ENCODE data around the gene PXDN. TPM values are rescaled to one million over a fixed set of nuclear protein-coding genes. Genes with fewer than 3 reads are reported as not detected.

The PXDN gene
- total RNA-seq, 1 experiment from 2014 or later, result 146 TPM

- TF ChIP-seq AFF4 (CRISPR knock-in tag; IDR thresholded peaks at IDR 0.05; ENCODE audit: borderline replicate concordance), result no peak
- no peak for TF ChIP-seq IRF1 (CRISPR knock-in tag; IDR thresholded peaks at IDR 0.05)
- TF ChIP-seq TP53 (CRISPR knock-in tag; IDR thresholded peaks at IDR 0.05), result no peak
- no peak for TF ChIP-seq FOXP1 (CRISPR knock-in tag; IDR thresholded peaks at IDR 0.05; ENCODE audit: borderline replicate concordance)
- TF ChIP-seq E2F4 (CRISPR knock-in tag; IDR thresholded peaks at IDR 0.05; ENCODE audit: borderline replicate concordance, low read depth), result no peak
- no peak for TF ChIP-seq FOXP4 (CRISPR knock-in tag; IDR thresholded peaks at IDR 0.05)
- TF ChIP-seq CREM (CRISPR knock-in tag; IDR thresholded peaks at IDR 0.05), result no peak
- no peak for TF ChIP-seq JAZF1 (CRISPR knock-in tag; IDR thresholded peaks at IDR 0.05)
- TF ChIP-seq CREB1 (CRISPR knock-in tag; IDR thresholded peaks at IDR 0.05), result no peak
- no peak for TF ChIP-seq FOXK1 (CRISPR knock-in tag; IDR thresholded peaks at IDR 0.05)
- no peak for TF ChIP-seq FOXJ3 (CRISPR knock-in tag; IDR thresholded peaks at IDR 0.05; ENCODE audit: borderline replicate concordance)
- no peak for TF ChIP-seq ZNF121 (CRISPR knock-in tag; IDR thresholded peaks at IDR 0.05)
- no peak for TF ChIP-seq OVOL2 (CRISPR knock-in tag; IDR thresholded peaks at IDR 0.05; ENCODE audit: borderline replicate concordance)
Observed at GRCh38 chr2:1774929-1775328, 30.6 kb upstream of the PXDN start (continued).

- ATAC-seq (no peak), DNase-seq (ENCODE audit: low spot score) (no peak)
- CTCF ChIA-PET, result no interaction called here
- Mint-ChIP-seq H3K4me1 (peaks cover 27% of the 10 kb centered on the region), H3K27me3 (ENCODE audit: low read depth) (no peaks in the 10 kb centered on the region; the same call in 1 of the 2 replicates), H3K9me3 (no peaks in the 10 kb centered on the region), H3K36me3 (no peaks in the 10 kb centered on the region), H3K4me3 (no peak overlapping the region), H3K27ac (no peak overlapping the region)
- TF ChIP-seq NR1H2 (CRISPR knock-in tag; IDR thresholded peaks at IDR 0.05), result no peak
- no peak for TF ChIP-seq CBFB (CRISPR knock-in tag; IDR thresholded peaks at IDR 0.05; ENCODE audit: low read depth)
- TF ChIP-seq NFYB (CRISPR knock-in tag; conservative IDR thresholded peaks at IDR 0.05; ENCODE audit: low read depth), result no peak
- TF ChIP-seq NR2C2 (CRISPR knock-in tag; IDR thresholded peaks at IDR 0.05), result no peak
- no peak for TF ChIP-seq GRHL2 (CRISPR knock-in tag; IDR thresholded peaks at IDR 0.05; ENCODE audit: insufficient replicate concordance, severe bottlenecking)
- no peak for TF ChIP-seq FOXK1 (CRISPR knock-in tag; IDR thresholded peaks at IDR 0.05)
- no peak for TF ChIP-seq ATF2 (CRISPR knock-in tag; IDR thresholded peaks at IDR 0.05; ENCODE audit: borderline replicate concordance, low read depth)
- no peak for TF ChIP-seq E2F4 (CRISPR knock-in tag; IDR thresholded peaks at IDR 0.05; ENCODE audit: borderline replicate concordance, low read depth)
- no peak for TF ChIP-seq NR3C1 (CRISPR knock-in tag; conservative IDR thresholded peaks at IDR 0.05; ENCODE audit: low read depth)
- POLR2A ChIA-PET, result no interaction called here
Observed at GRCh38 chr2:1773883-1774282, 29.6 kb upstream of the PXDN start.
